MCF 10A (cell line): ENCODE measurements around the gene MUC20. TPM values are rescaled to one million over a fixed set of nuclear protein-coding genes. Genes with fewer than 3 reads are reported as not detected.
"Not testable (repeated sequence)": the region's sequence is repeated elsewhere in the genome, so short reads cannot be mapped to it uniquely, and the experiment has no call there.

Experiments
- BruUV-seq: library from RNA; stranded (reverse); fragments of 400-500 nt; replicated peaks from 2 replicates; lab custom pipeline; 2021; lab: Mats Ljungman, UMichigan
- CTCF ChIA-PET: fragments of 300-600 bp; sonication (Branson Sonifier 250); formaldehyde crosslinking; extraction: SDS; loops from one replicate; lab custom pipeline; 2021; ENCODE audit warnings: antibody characterized with exemption, inconsistent platforms; lab: Yijun Ruan, JAX
- POLR2A ChIA-PET: fragments of 300-600, 350-650 bp; sonication (Branson Sonifier 250); formaldehyde crosslinking; extraction: SDS; loops from one replicate; lab custom pipeline; 2020; ENCODE audit warnings: antibody characterized with exemption, inconsistent platforms; lab: Yijun Ruan, JAX
- DNase-seq: peaks from one replicate; pipeline ENCODE4 v3.0.0-alpha.2; 2018; ENCODE audit not compliant: unreplicated experiment
- H3K27ac Mint-ChIP-seq: one replicate; pipeline ENCODE4 v1.8.0; 2022; ENCODE audit warnings: mild to moderate bottlenecking, low read depth, mixed read lengths; ENCODE audit not compliant: unreplicated experiment
- H3K27me3 Mint-ChIP-seq: one replicate; pipeline ENCODE4 v1.8.0; 2022; ENCODE audit warnings: mixed read lengths; ENCODE audit not compliant: insufficient read depth, unreplicated experiment
- H3K36me3 Mint-ChIP-seq: one replicate; pipeline ENCODE4 v1.8.0; 2022; ENCODE audit warnings: mild to moderate bottlenecking, moderate library complexity, mixed read lengths; ENCODE audit not compliant: insufficient read depth, unreplicated experiment
- H3K4me1 Mint-ChIP-seq: one replicate; pipeline ENCODE4 v1.8.0; 2022; ENCODE audit warnings: mixed read lengths; ENCODE audit not compliant: insufficient read depth, unreplicated experiment
- H3K4me3 Mint-ChIP-seq: one replicate; pipeline ENCODE4 v1.8.0; 2022; ENCODE audit warnings: mild to moderate bottlenecking, moderate library complexity, mixed read lengths; ENCODE audit not compliant: unreplicated experiment
- H3K9me3 Mint-ChIP-seq: one replicate; pipeline ENCODE4 v1.8.0; 2022; ENCODE audit warnings: mixed read lengths; ENCODE audit not compliant: unreplicated experiment
- intact Hi-C: fragments of 100-400 bp; cut with micrococcal nuclease; formaldehyde crosslinking; loops from 2 replicates; pipeline ENCODE4 v1.14.1; 2022
- total RNA-seq: library from RNA; stranded (reverse); gene quantifications from 2 replicates; pipeline ENCODE4 v1.2.3, GENCODE V29; 2022

Gene MUC20
- total RNA-seq, 1 experiment from 2014 or later: 2.3 TPM

GRCh38 chr3:195683722-195684526 is 36.9 kb upstream of the MUC20 start:
- H3K4me3 Mint-ChIP-seq, H3K27me3 Mint-ChIP-seq, intact Hi-C loops, POLR2A ChIA-PET, H3K27ac Mint-ChIP-seq, BruUV-seq, H3K9me3 Mint-ChIP-seq, DNase-seq: not testable (repeated sequence)
- CTCF ChIA-PET: interaction anchor here (0.6 kb wide), 1 partner anchor 31 kb away, joined by 4 read pairs; no protein-coding TSS in a partner anchor
- Mint-ChIP-seq H3K4me1 (peaks cover 14% of the 10 kb centered on the region), H3K36me3 (peaks cover 67% of the 10 kb centered on the region)

- H3K9me3 Mint-ChIP-seq, intact Hi-C loops, BruUV-seq, H3K27me3 Mint-ChIP-seq, POLR2A ChIA-PET, H3K4me3 Mint-ChIP-seq, DNase-seq: not testable (repeated sequence)
- Mint-ChIP-seq H3K27ac (peak overlapping the region; percentile 54), H3K36me3 (peaks cover 65% of the 10 kb centered on the region), H3K4me1 (peaks cover 14% of the 10 kb centered on the region)
- CTCF ChIA-PET: interaction anchor here (0.6 kb wide), 1 partner anchor 30 kb away, joined by 4 read pairs; no protein-coding TSS in a partner anchor
These were observed 36.1 kb upstream of the MUC20 start for GRCh38 chr3:195684527-195685257.

- H3K27me3 Mint-ChIP-seq, intact Hi-C loops, DNase-seq, H3K9me3 Mint-ChIP-seq, BruUV-seq, CTCF ChIA-PET, H3K4me3 Mint-ChIP-seq, H3K27ac Mint-ChIP-seq: not testable (repeated sequence)
- Mint-ChIP-seq H3K36me3 (peaks cover 69% of the 10 kb centered on the region), H3K4me1 (peaks cover 14% of the 10 kb centered on the region)
- POLR2A ChIA-PET: interaction anchor here (0.7 kb wide), 1 partner anchor 175 kb away, joined by 3 read pairs; no protein-coding TSS in a partner anchor
These were observed 34.1 kb upstream of the MUC20 start for GRCh38 chr3:195686537-195687208.

GRCh38 chr3:195687209-195687760 is 33.5 kb upstream of the MUC20 start:
- peak; percentile 58 for DNase-seq
- H3K27ac Mint-ChIP-seq, intact Hi-C loops, H3K4me3 Mint-ChIP-seq, H3K9me3 Mint-ChIP-seq, H3K27me3 Mint-ChIP-seq, CTCF ChIA-PET, BruUV-seq: not testable (repeated sequence)
- Mint-ChIP-seq H3K4me1 (peaks cover 14% of the 10 kb centered on the region), H3K36me3 (peaks cover 76% of the 10 kb centered on the region)
- POLR2A ChIA-PET: interaction anchor here (0.7 kb wide), 1 partner anchor 175 kb away, joined by 3 read pairs; no protein-coding TSS in a partner anchor

GRCh38 chr3:195688471-195689183 is 32.2 kb upstream of the MUC20 start:
- H3K27me3 Mint-ChIP-seq, CTCF ChIA-PET, H3K4me3 Mint-ChIP-seq, DNase-seq, H3K27ac Mint-ChIP-seq, H3K9me3 Mint-ChIP-seq, POLR2A ChIA-PET, intact Hi-C loops, BruUV-seq: not testable (repeated sequence)
- H3K4me1 Mint-ChIP-seq: peaks cover 12% of the 10 kb centered on the region
- peaks cover 78% of the 10 kb centered on the region for H3K36me3 Mint-ChIP-seq

- intact Hi-C loops, H3K4me1 Mint-ChIP-seq, POLR2A ChIA-PET, H3K4me3 Mint-ChIP-seq, BruUV-seq, CTCF ChIA-PET, H3K27ac Mint-ChIP-seq, H3K9me3 Mint-ChIP-seq, H3K27me3 Mint-ChIP-seq, DNase-seq: not testable (repeated sequence)
- peaks cover 75% of the 10 kb centered on the region for H3K36me3 Mint-ChIP-seq
These were observed 31.4 kb upstream of the MUC20 start for GRCh38 chr3:195689184-195690070.
